G401 (cell line): Measurements from ENCODE around the gene ERAL1. TPM values are rescaled to one million over a fixed set of nuclear protein-coding genes. Genes with fewer than 3 reads are reported as not detected.
"Not testable (repeated sequence)": the region's sequence is repeated elsewhere in the genome, so short reads cannot be mapped to it uniquely, and the experiment has no call there.

Source experiments
- DNase-seq: peaks from one replicate; pipeline ENCODE4 v3.0.0-alpha.2; 2015; ENCODE audit warnings: low spot score
- in situ Hi-C: cut with HindIII; loops from 2 replicates; pipeline ENCODE4 v1.10.0; 2016; ENCODE audit warnings: low sequenced_read_pairs, mixed read lengths
- total RNA-seq: library from RNA; depleted of rRNA; stranded (reverse); fragments of >200 nt; shearing (Covaris generic); gene quantifications from 2 replicates; pipeline ENCODE4 v1.2.3, GENCODE V29; 2014

ERAL1 gene
- total RNA-seq, 1 experiment from 2014 or later, result 96.8 TPM

DNA sequence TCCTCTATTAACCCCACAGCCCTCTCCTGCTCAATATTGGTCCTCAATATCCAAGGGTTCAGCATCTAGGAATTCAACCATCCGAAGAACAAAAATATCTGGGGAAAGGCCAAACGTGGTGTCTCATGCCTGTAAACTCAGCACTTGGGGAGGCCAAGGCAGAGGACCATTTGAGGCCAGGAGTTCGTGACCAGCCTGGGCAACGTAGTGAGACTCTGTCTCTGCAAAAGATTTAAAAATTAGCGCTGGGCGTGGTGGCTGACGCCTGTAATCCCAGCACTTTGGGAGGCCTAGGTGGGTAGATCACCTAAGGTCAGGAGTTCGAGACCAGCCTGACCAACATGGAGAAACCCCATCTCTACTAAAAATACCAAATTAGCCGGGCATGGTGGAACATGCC, 8.1 kb upstream of the ERAL1 start:
- in situ Hi-C loops, result not testable (repeated sequence)

DNA sequence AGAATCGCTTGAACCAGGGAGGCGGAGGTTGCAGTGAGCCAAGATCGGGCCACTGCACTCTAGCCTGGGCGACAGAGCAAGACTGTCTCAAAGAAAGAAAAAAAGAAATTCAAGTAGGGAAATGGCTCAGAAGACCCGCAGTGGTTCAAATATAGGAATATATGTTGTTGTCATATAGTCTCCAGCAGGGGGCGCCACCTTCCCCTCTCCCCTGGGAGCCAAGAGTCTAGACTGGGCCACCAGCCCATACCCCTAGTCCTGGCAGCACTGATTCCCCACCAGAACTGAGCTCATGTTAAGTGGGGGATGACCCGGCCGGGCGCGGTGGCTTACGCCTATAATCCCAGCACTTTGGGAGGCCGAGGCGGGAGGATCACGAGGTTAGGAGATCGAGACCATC, 6.1 kb upstream of the ERAL1 start:
- in situ Hi-C loops, DNase-seq: not testable (repeated sequence)

More for the DNA sequence above, 8.1 kb upstream of the ERAL1 start:
- DNase-seq, result not testable (repeated sequence)

DNA sequence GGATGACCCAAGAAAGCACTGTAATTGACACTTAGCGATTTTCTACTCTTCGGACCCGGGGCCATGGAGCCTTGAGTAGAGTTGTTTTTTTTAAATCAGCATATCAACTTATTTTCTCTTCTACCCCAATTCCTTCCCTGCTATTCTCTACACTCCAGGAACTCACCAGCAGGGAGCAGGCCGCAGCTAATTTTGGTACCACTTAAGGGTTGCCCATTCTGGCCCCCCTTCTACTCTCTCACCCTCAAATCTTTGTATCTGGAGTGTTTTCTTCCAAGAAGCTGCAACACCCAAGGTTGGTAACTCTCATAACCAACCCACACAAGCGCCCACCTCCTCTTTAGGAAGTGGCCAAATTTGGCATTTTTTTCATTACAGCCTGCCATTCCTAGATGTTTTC, 5.5 kb upstream of the ERAL1 start:
- no peak for DNase-seq
- in situ Hi-C loops, result no loop called here

DNA sequence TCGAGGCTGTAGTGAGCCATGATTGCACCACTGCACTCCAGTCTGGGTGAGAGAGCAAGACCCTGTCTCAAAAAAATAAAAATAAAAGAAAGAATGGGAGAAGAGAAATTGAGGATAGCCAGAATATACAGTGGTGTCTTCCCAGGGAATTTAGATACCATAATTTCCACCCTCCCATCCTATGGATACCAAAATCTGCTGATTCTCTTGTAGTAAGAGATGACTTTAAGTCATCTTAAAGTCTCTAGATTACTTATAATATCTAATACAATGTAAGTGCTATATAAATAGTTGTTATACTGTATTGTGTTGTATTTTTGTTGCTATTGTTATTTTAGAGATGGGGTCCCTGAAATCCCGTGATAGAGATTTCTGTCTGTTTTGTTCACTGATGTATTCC, 1.5 kb upstream of the ERAL1 start:
- in situ Hi-C loops, result no loop called here
- DNase-seq, result no peak

DNA sequence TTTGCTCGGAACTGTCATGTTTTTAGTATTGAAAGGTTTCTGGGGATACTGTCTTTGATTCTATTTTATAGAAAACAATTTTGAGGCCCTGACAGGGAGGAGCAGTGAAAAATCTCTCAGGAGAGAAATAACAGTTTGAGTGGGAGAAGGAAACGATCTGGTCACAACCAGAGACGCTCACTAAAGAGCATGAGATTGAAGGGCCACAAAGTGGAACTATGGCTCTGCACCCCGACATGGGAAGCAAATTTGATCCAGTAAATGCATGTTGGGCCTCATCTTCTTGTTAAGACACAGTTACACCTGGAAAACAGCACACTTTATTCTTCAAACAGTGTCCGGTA, 492 bp downstream of the ERAL1 start:
- in situ Hi-C loops, result no loop called here
- no peak for DNase-seq

DNA sequence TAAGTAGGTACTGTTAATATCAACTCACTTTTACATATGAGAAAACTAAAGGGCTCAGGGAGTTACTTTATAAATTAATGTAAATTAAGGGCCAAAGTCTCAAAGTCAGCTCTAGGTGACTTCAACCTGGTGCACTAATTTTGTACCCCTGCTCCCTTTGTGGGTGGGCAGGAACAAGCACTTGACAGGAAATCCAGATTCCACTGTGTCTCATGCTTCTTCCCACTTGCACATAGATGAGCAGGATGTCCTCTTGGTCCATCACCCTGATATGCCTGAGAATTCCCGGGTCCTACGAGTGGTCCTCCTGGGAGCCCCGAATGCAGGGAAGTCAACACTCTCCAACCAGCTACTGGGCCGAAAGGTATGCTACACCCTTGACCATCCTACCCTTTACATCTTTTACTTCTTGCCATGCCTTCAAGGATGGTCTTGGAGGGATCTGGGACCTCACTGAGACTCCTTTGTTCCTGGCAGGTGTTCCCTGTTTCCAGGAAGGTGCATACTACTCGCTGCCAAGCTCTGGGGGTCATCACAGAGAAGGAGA, 1.3 kb downstream of the ERAL1 start:
- DNase-seq, result no peak
- in situ Hi-C loops, result no loop called here

DNA sequence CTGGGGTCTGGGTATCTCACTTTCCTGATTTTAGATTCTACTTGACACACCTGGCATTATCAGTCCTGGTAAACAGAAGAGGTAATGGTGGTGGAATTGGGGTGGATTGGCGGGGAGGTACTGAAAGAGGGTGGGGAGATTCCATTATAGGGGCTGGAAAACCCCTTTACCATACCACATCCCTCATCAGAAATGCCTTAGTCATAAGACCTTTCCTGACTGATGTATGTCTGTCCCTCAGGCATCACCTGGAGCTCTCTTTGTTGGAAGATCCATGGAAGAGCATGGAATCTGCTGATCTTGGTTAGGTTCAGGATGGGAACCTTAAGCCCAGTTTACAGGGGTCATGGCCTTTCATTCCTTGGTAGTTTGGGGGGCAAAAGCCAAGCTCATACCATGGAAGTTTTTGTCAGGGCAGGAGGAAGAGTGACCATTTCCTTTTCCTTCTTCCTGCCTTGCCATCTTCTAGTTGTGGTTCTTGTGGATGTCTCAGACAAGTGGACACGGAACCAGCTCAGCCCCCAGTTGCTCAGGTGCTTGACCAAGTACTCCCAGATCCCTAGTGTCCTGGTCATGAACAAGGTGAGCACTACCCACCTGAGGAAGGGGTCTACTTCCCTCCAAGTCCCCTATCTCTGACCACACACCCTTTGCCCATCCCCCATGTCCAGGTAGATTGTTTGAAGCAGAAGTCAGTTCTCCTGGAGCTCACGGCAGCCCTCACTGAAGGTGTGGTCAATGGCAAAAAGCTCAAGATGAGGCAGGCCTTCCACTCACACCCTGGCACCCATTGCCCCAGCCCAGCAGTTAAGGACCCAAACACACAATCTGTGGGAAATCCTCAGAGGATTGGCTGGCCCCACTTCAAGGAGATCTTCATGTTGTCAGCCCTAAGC, 3.3 kb downstream of the ERAL1 start:
- DNase-seq, result no peak
- in situ Hi-C loops, result no loop called here

DNA sequence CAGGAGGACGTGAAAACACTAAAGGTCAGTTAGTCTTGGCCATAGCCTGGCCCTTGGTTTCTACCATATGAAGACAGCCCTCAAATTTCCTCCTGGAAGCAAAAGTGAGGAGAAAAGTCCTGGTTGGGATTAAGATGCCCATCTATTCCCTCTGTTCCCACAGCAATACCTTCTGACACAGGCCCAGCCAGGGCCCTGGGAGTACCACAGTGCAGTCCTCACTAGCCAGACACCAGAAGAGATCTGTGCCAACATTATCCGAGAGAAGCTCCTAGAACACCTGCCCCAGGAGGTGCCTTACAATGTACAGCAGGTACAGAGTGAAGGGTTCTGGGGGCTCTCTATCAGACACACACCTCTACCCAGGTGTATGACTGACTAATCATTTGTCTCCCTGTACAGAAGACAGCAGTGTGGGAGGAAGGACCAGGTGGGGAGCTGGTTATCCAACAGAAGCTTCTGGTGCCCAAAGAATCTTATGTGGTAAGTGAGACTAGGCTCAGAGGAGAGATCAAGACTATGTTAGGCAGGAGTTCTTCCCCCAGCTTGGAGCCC, 4.1 kb downstream of the ERAL1 start:
- in situ Hi-C loops, result no loop called here
- no peak for DNase-seq

DNA sequence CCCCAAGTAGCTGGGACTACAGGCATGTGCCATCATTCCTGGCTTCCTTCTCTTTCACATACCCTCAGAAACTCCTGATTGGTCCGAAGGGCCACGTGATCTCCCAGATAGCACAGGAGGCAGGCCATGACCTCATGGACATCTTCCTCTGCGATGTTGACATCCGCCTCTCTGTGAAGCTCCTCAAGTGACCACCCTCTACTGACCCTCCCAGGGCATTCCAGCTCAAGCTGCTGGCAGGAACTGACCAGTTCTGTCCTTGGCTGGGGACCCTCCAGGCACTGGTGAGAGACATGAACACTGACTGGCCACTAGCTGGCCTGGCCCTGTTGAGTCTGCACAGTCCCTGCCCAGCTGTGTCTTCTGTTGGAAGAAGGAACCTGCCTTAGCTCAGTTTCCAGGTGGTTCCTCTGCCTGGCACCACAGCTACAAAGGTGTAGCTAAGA, 5.6 kb downstream of the ERAL1 start:
- in situ Hi-C loops, result no loop called here

DNA sequence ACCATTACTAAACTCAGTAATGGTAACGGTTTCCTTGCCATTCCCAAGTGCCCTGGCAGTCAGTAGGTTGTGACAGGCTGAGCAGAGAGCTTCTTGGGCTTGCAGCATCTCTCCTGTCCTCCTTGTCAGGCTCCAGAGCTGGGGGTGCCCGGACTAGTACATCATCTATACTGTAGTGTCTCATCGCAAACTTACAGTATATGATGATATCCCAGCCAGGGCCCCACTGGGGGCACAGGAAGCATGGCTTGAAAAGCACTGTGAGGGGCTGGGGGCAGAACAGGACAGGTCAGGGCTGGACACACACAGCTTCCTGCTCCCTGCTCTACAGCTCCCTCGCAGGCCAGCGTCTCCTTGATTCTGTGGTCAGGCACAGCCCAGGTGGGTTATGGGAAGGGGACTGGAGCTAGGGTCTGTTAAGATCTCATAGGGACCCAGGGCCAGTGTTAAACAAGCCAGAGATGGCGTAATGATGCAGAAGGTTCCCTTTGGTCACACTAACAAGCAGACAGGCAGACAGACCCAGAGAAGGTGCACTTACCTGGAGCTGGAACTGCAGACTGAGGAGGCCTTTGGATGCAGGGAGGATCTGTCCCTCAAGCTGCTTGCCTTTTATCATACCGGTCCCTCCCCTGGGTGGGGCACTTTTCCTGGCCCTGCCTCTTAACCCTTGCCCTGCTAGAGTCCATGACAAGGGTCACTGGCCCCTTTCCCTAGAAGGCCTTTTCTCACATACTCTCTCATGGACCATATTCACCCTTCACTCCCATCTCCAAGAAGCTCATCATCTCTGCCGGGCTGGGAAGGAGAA, 6.8 kb downstream of the ERAL1 start:
- in situ Hi-C loops, result no loop called here

More for the DNA sequence above, 5.6 kb downstream of the ERAL1 start:
- DNase-seq, result no peak

DNA sequence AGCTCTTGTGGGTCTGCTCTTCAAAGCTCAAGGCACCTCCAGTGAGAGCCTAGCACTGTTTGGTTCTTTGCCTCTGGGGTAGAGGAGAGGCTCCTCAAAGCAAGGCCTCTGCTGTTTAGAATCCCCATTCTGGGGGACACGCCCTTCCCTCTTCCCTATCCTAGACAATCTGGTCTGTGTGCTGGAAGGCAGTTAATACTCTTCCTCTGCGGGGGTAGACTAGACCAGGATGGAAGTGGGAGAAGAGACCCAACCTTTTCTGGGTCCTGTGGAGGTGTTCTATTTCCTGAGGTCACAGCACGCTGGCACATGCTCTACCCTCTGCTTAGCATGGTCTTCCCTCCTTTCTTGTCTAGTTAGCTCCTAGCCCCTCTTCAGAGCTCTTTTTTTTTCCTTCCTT, 7.7 kb downstream of the ERAL1 start:
- in situ Hi-C loops, result no loop called here
- no peak for DNase-seq

More for the DNA sequence above, 6.8 kb downstream of the ERAL1 start:
- no peak for DNase-seq

DNA sequence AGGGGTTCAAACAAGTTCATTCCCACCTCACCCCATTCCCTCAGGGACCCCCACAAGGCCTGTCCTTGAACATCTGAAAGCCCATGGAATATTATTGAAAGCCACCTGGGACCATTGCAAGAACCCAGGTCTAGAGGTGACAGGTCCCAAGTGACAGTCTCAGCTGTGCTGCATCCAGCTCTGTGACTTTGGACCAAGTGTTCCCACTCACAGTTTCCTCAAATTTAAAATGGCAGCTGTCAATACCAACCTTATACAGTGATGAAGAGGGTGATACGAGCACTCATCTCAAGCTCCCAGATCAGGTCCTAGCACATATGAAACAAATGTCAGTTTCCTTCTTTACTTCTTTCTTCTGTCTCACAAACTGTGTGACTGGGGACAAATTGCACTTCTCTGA, 9.1 kb downstream of the ERAL1 start:
- in situ Hi-C loops, result no loop called here
- no peak for DNase-seq

DNA sequence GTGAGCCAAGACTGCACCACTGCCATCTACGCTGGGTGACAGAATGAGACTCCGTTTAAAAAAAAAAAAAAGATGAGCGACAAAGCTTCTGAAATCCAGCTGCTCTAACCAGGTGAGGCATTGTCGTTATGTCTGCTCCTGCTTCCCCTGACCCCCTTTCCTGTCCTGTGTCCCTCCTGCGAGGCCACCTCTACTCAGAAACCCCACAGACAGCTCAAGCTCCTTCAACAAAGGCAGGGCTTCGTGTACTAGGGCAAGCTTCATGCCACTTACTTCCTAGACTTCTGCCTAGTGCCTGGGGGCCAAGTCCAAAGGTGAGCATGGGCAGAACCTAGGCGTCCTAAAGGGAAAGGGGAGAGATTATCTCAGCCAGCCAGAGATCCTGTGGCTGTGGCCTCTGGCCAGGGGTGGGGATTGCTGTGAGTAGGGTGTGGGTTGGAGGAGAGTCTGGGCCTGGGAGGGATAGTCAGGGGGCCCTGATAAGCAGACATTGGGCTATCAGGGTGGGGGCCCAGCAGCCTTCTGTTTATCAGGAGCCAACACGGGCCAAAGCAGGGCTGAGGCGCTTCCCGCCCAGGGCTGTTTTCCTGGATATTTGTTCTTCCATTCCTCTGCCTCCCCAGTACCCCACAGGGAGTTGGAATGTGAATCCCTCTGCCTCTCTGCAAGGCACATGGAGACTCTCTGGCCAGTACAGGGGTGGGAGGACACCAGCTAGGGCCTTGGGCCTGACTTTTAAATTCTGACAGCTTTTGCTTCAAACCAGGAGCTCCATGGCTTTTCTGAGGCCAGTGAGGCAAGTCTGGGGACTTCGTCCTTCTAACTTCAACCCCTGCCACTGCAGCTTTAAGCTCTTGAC, 10.4 kb downstream of the ERAL1 start:
- in situ Hi-C loops, result no loop called here
- DNase-seq, result no peak

DNA sequence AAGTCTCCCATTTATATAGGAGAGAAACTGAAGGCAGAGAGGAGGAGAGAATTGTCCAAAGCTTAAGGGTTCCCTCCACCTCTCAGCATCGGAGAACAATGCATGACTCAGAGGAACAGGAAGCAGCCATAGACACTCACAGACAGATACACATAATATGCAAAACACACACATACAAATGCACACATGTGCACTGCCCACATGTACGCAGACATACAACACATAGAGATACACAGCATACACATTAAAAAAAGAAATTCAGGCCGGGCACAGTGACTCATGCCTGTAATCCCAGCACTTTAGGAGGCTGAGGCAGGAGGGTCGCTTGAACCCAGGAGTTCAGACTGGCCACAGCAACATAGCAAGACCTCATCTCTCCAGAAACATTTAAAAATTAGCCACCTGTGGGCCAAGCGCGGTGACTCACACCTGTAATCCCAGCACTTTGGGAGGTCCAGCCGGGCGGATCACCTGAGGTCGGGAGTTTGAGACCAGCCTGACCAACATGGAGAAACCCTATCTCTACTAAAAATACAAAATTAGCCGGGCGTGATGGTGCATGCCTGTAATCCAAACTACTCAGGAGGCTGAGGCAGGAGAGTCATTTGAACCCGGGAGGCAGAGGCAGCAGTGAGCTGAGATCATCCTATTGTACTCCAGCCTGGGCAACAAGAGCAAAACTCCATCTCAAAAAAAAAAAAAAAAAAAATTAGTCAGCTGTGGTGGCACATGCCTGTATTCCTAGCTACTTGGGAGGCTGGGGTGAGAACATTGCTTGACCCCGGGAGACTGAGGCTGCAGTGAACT, 11.3 kb downstream of the ERAL1 start:
- in situ Hi-C loops, result no loop called here
- no peak for DNase-seq

DNA sequence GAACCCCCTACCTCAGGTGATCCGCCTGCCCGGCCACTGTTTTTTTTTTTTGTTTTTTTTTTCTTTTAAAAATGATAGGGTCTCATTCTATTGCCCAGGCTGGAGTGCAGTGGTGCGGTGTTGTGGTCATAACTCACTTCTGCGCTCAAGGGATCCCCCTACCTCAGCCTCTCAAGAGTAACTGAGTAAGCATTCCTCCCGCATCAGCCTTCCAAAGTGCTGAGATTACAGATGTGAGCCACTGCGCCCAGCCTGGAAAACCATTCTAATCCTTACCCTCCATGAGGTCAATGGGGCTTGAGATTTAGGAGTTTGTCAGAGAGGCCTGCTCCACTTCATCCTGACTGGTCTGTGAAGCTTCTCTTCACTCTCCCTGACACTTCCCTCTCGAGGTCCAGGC, 12.5 kb downstream of the ERAL1 start:
- in situ Hi-C loops, result no loop called here
- DNase-seq, result no peak

DNA sequence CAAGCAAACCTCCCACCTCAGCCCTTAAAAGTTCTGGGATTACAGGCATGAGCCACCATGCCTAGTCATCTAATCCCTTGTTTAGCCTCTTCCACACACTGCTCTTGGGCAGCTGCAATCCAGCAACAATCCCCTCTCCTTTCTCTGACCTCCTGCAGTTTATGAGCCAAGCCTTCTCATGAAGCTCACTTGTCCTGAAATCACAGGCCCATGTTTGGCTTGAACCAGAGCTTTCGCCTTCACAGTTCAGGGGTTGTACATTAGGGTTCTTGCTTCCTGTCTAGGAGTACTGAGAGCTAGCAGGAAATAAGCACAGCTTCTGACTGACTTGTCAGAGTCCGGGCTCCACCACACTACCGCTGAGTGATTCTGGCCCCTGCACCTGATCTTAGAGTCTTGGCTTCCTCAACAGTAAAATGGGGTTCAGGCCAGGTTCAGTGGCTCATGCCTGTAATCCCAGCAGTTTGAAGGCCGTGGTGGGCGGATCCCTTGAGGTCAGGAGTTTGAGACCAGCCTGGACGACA, 16.3 kb downstream of the ERAL1 start:
- in situ Hi-C loops, result no loop called here
- no peak for DNase-seq

DNA sequence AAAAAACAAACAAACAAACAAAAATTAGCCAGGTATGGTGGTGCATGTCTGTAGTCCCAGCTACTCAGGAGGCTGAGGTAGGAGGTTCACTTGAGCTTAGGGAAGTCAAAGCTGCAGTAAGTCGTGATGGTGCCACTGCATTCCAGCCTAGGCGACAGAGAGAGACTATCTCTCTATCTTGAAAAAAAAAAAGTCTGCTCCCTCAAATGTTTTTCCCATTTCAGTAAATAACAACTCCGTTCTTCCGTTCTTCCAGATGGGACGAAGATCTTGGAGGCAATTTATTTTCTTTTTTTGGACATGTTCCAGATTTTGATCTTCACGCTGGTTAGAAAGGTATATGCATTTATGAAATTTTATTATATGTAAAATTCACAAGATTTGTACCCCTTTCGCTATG, 19.0 kb downstream of the ERAL1 start:
- DNase-seq, result no peak
- in situ Hi-C loops, result no loop called here

DNA sequence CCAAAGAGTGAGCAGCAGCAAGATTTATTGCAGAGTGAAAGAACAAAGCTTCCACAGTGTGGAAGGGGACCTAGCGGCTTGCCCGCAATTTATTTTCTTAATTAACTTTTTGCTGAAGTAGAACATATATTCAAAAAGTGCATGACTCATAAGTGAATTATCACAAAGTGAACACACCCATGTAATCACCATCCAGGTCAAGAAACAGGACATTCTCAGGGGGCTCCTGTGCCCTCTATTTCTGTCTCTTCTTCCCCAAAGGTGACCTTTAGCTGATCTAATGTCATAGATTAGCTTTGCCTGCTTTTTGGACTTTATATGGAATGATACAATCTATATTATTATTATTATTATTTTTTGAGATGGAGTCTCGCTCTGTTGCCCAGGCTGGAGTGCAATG, 19.9 kb downstream of the ERAL1 start:
- no peak for DNase-seq
- in situ Hi-C loops, result loop anchor here (5.0 kb wide), 1 partner anchor 112 kb away; no protein-coding TSS in a partner anchor
